Lower lobe of right lung (tissue), 2 donors: ENCODE results near the gene KAT5. TPM values are rescaled to one million over a fixed set of nuclear protein-coding genes. Genes with fewer than 3 reads are reported as not detected.

Source experiments
- ATAC-seq, 2 donors: fragments of 200-7000 bp; cut with Tn5 transposase; one replicate each; pipeline ENCODE4 v1.9.1; 2020 to 2022; ENCODE audit warnings: mild to moderate bottlenecking in 2 of 2, moderate library complexity in 2 of 2
- DNase-seq: peaks from one replicate; pipeline ENCODE4 v3.0.0-alpha.2; 2020
- H3K27ac ChIP-seq: fragments of 200-600 bp; one replicate; pipeline ENCODE4 v1.8.0; 2022
- H3K27me3 ChIP-seq: fragments of 200-600 bp; one replicate; pipeline ENCODE4 v1.8.0; 2022; ENCODE audit warnings: low read depth
- H3K36me3 ChIP-seq: fragments of 200-600 bp; one replicate; pipeline ENCODE4 v1.8.0; 2022; ENCODE audit warnings: mild to moderate bottlenecking
- H3K4me1 ChIP-seq: fragments of 200-600 bp; one replicate; pipeline ENCODE4 v1.8.0; 2022
- H3K4me3 ChIP-seq: fragments of 200-600 bp; one replicate; pipeline ENCODE4 v1.8.0; 2022; ENCODE audit warnings: mild to moderate bottlenecking
- H3K9me3 ChIP-seq: fragments of 200-600 bp; one replicate; pipeline ENCODE4 v1.8.0; 2022
- CTCF ChIP-seq: fragments of 200-600 bp; IDR thresholded peaks from one replicate; pipeline ENCODE4 v1.8.0; 2022; ENCODE audit warnings: antibody characterized with exemption, mild to moderate bottlenecking
- intact Hi-C: fragments of 100-400 bp; cut with DNase I; formaldehyde crosslinking; loops from one replicate; pipeline ENCODE4 v1.11.0; 2022
- long read RNA-seq: library from polyadenylated mRNA; unstranded; transcript quantifications from one replicate; pipeline ENCODE4 v2.0.0, GENCODE V29; 2021
- total RNA-seq: library from RNA; stranded (reverse); fragmentation: NEBNext Ultra II Directional; extraction: Animal tissue kit (Norgen Biotek cat#: 25700); gene quantifications from one replicate; pipeline ENCODE4 v1.2.1, GENCODE V29; 2021
- donor health status: DM: no; HTN: yes; CAD: no; lungs with severe emphysema.

The KAT5 gene
- 82.6 TPM for total RNA-seq
- long read RNA-seq, transcript KAT5-202 (13 exons, 2,059 nt), result major isoform, 41 of 150 reads
- long read RNA-seq, transcript KAT5-203 (14 exons, 2,237 nt), result minor isoform, 37 of 150 reads
- long read RNA-seq, transcript KAT5-201 (13 exons, 2,296 nt), result minor isoform, 6 of 150 reads
- long read RNA-seq, transcript KAT5-208 (12 exons, 1,697 nt), result minor isoform, 13 of 150 reads
- long read RNA-seq, partial matches to known transcripts, result 21 of 150 reads
- long read RNA-seq, other reads (novel, unspliced or antisense), result 26 of 150 reads

DNA sequence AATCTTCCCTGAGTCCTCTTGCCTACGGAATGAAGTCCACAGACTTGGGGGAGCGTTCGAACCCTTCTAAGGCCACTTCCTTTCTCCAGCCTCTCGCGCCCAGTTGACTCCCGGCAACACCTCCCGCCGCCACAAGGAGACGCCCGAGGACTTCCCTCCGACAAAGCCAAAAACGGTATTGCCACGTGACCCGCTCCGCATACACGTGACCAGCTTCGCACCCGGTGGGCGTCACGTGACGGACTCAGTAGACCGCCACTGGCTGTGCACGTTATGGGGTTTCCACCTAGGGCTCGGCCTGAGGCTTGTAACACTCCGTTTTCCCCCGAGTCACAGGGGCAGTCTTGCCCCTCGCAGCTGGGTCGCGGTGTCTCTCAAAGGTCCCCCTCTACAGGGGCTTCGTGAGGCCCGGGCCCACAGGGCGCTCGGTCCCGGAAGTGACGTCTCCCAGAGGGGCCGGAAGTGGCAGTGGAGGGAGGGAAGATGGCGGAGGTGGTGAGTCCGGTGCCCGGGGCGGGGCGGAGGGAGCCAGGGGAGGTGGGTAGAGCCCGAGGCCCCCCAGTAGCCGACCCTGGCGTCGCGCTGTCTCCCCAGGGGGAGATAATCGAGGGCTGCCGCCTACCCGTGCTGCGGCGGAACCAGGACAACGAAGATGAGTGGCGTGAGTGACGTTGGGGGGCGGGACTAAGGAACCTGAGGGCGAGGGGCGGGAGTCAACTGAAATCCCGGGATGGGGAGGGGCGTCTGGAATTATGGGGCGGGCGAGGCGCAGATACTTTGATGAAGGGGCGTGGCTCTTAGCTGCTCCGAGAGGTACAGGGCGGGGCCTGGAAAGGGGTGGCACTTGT, at the start of gene KAT5:
TSS of gene KAT5 (plus strand) at position 468 of the 848 bp plus-strand sequence. CDS start at position 484, 16 bp downstream.
- peak within 1 kb of the TSS; percentile 99 for H3K27ac ChIP-seq
- peaks cover 41% of the 10 kb centered on the region for H3K36me3 ChIP-seq
- no peaks in the 10 kb centered on the region for H3K27me3 ChIP-seq
- H3K9me3 ChIP-seq, result no peaks in the 10 kb centered on the region
- DNase-seq, result peak; percentile 99
- ATAC-seq, result peak; percentile 95 to 96
- intact Hi-C loops, result no loop called here
- TF ChIP-seq CTCF, result peak; percentile 96
- peak within 1 kb of the TSS; percentile 71 for H3K4me3 ChIP-seq
- peaks cover 27% of the 10 kb centered on the region for H3K4me1 ChIP-seq

DNA sequence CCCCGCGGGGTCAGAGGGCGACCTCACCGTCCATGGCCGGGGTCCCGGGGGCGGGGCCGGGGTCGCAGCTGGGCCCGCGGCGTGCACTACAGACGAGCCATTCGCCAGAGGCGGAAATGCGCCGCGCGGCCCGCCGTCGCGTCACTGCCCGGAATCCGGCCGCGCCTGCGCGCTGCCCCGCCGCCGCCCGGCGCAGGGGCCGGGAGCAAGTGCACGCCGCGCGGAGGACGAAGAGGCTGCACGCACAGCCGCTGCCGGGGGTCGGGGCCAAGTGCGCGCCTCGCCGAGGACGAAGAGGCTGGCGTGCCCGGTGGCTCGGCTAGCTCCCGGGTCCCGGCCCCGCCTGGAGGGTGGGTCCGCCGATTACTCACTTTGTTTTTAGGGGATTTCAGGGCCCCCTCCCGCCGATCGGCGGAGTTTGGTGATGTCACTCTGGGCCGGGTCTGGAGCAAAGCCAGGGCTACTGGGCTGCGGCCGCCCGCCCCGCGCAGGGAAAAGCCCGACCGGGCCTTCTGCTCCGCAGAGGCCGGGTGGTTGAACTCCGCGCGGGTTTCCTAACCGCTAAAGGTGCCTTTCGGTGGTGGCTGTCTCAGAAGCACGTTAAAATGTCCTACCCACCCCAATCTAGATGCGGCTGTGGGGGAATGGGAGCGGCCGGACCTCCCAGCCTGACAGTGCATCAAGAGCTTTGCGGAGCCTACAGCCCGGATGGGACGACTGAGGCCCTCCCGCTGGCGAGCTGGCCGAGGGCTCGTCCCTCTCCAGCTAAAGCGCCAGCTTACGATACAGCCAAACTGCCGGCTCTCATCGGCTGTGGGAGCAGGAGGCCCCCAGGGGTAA, 49.0 kb upstream of the KAT5 start, which contains the start of gene RELA:
TSS of gene RELA (minus strand) at position 118 of the 840 bp plus-strand sequence. CDS start at position 34, 84 bp downstream.
- Histone ChIP-seq H3K27me3 (no peaks in the 10 kb centered on the region), H3K4me1 (peaks cover 40% of the 10 kb centered on the region), H3K36me3 (peaks cover 38% of the 10 kb centered on the region), H3K9me3 (no peaks in the 10 kb centered on the region), H3K4me3 (peak within 1 kb of the TSS; percentile 94), H3K27ac (peak within 1 kb of the TSS; percentile 96)
- intact Hi-C loops, result no loop called here
- TF ChIP-seq CTCF, result peak; percentile 7
- ATAC-seq (peak; percentile 92 to 95), DNase-seq (peak; percentile 95)

- Histone ChIP-seq H3K27ac (peak overlapping the region; percentile 96), H3K4me1 (peaks cover 40% of the 10 kb centered on the region), H3K9me3 (no peaks in the 10 kb centered on the region), H3K4me3 (peak overlapping the region; percentile 94), H3K36me3 (peaks cover 31% of the 10 kb centered on the region), H3K27me3 (no peaks in the 10 kb centered on the region)
- peak; percentile 48 to 65 for ATAC-seq
- no peak for TF ChIP-seq CTCF
- intact Hi-C loops, result no loop called here
- peak; percentile 66 for DNase-seq
Observed at GRCh38 chr11:65663639-65664200, 48.3 kb upstream of the KAT5 start.

GRCh38 chr11:65672180-65672860, 39.7 kb upstream of the KAT5 start:
- Histone ChIP-seq H3K4me1 (no peaks in the 10 kb centered on the region), H3K27ac (no peak overlapping the region), H3K9me3 (no peaks in the 10 kb centered on the region), H3K27me3 (no peaks in the 10 kb centered on the region), H3K4me3 (no peak overlapping the region), H3K36me3 (no peaks in the 10 kb centered on the region)
- DNase-seq, result no peak
- intact Hi-C loops, result no loop called here
- no peak for TF ChIP-seq CTCF
- no peak for ATAC-seq
